GM23338 (cell line): ENCODE results near the gene NPHP4. TPM values are rescaled to one million over a fixed set of nuclear protein-coding genes. Genes with fewer than 3 reads are reported as not detected.
A peak's percentile ranks its signal among the peaks of the same experiment; 100 is the strongest.

ENCODE experiments used
- ATAC-seq: fragments of 200-7000 bp; cut with Tn5 transposase; 3 replicates; pipeline ENCODE4 v1.9.1; 2020
- DNase-seq: peaks from one replicate; pipeline ENCODE4 v3.0.0-alpha.2; 2015; ENCODE audit warnings: low spot score
- H2AFZ ChIP-seq: fragments of 200-600 bp; sonication (generic); 2 replicates; pipeline ENCODE4 v1.8.0; 2016; ENCODE audit warnings: antibody characterized with exemption, mild to moderate bottlenecking, moderate library complexity
- H3F3A ChIP-seq: fragments of 200-600 bp; sonication (generic); replicated peaks from 2 replicates; pipeline ENCODE4 v1.8.0; 2017; ENCODE audit warnings: antibody characterized with exemption, mixed run types, low read depth
- H3K27ac ChIP-seq: fragments of 200-600 bp; sonication (generic); 2 replicates; pipeline ENCODE4 v1.6.1; 2016; ENCODE audit warnings: low read depth
- H3K27me3 ChIP-seq: fragments of 200-600 bp; sonication (generic); 2 replicates; pipeline ENCODE4 v1.8.0; 2016; ENCODE audit warnings: mild to moderate bottlenecking, mixed run types, moderate library complexity; ENCODE audit not compliant: insufficient read depth
- H3K36me3 ChIP-seq: fragments of 200-600 bp; sonication (generic); 2 replicates; pipeline ENCODE4 v1.8.0; 2016; ENCODE audit warnings: mild to moderate bottlenecking; ENCODE audit not compliant: insufficient read depth
- H3K4me1 ChIP-seq: fragments of 200-600 bp; sonication (generic); 2 replicates; pipeline ENCODE4 v1.8.0; 2016; ENCODE audit warnings: mild to moderate bottlenecking, moderate library complexity; ENCODE audit not compliant: insufficient read depth
- H3K4me2 ChIP-seq: fragments of 200-600 bp; sonication (generic); 2 replicates; pipeline ENCODE4 v1.7.1; 2017; ENCODE audit warnings: mixed run types
- H3K4me3 ChIP-seq: fragments of 200-600 bp; sonication (generic); 2 replicates; pipeline ENCODE4 v1.6.1; 2016; ENCODE audit warnings: mixed run types
- H3K79me2 ChIP-seq: fragments of 200-600 bp; sonication (generic); replicated peaks from 2 replicates; pipeline ENCODE4 v1.8.0; 2017; ENCODE audit warnings: mild to moderate bottlenecking; ENCODE audit not compliant: insufficient read depth
- H3K9me2 ChIP-seq: fragments of 200-600 bp; sonication (generic); 2 replicates; pipeline ENCODE4 v1.8.0; 2017; ENCODE audit not compliant: insufficient read depth
- H4K20me1 ChIP-seq: fragments of 200-600 bp; sonication (generic); replicated peaks from 2 replicates; pipeline ENCODE4 v1.8.0; 2017; ENCODE audit warnings: mild to moderate bottlenecking; ENCODE audit not compliant: insufficient read depth
- H3K27ac Mint-ChIP-seq: 2 replicates; pipeline ENCODE4 v1.8.0; 2020; ENCODE audit warnings: inconsistent platforms, mild to moderate bottlenecking, moderate library complexity, mixed read lengths
- H3K27me3 Mint-ChIP-seq: 3 replicates; pipeline ENCODE4 v1.8.0; 2022; ENCODE audit warnings: low read depth, mild to moderate bottlenecking, moderate library complexity, mixed read lengths, inconsistent platforms; ENCODE audit not compliant: insufficient read depth, poor library complexity
- H3K36me3 Mint-ChIP-seq: 3 replicates; pipeline ENCODE4 v1.8.0; 2021; ENCODE audit warnings: low read depth, mild to moderate bottlenecking, inconsistent platforms, moderate library complexity, mixed read lengths
- H3K4me1 Mint-ChIP-seq: 3 replicates; pipeline ENCODE4 v1.8.0; 2020; ENCODE audit warnings: mild to moderate bottlenecking, inconsistent platforms, mixed read lengths
- H3K4me3 Mint-ChIP-seq: 3 replicates; pipeline ENCODE4 v1.8.0; 2021; ENCODE audit warnings: moderate library complexity, mild to moderate bottlenecking, inconsistent platforms, mixed read lengths
- H3K9me3 Mint-ChIP-seq: 3 replicates; pipeline ENCODE4 v1.8.0; 2020; ENCODE audit warnings: moderate library complexity, mild to moderate bottlenecking, inconsistent platforms, mixed read lengths
- CTCF ChIP-seq, 2 experiments: fragments of 200-600 bp in 1 of 2; sonication (generic) in 1 of 2; conservative IDR thresholded peaks; 2 replicates each; pipeline versions ENCODE4 v1.5.1 to v1.6.1; 2016 to 2017; ENCODE audit warnings: antibody characterized with exemption in 2 of 2, low read depth in 2 of 2, mild to moderate bottlenecking in 2 of 2, moderate library complexity in 1 of 2
- EZH2 ChIP-seq: fragments of 200-600 bp; sonication (generic); IDR thresholded peaks from one replicate; pipeline ENCODE4 v1.8.0; 2017; ENCODE audit warnings: antibody characterized with exemption, mild to moderate bottlenecking, low read depth; ENCODE audit not compliant: unreplicated experiment
- EZH2phosphoT487 ChIP-seq: fragments of 200-600 bp; sonication (generic); IDR thresholded peaks from one replicate; pipeline ENCODE4 v1.8.1; 2018; ENCODE audit warnings: antibody characterized with exemption; ENCODE audit not compliant: unreplicated experiment
- JUNB ChIP-seq: IDR thresholded peaks from one replicate; pipeline ENCODE4 v1.6.1; 2016; ENCODE audit warnings: antibody characterized with exemption; ENCODE audit not compliant: unreplicated experiment
- NANOG ChIP-seq: IDR thresholded peaks from 2 replicates; pipeline ENCODE4 v1.6.1; 2016; ENCODE audit warnings: antibody characterized with exemption, borderline replicate concordance
- REST ChIP-seq: IDR thresholded peaks from one replicate; pipeline ENCODE4 v1.6.1; 2018; ENCODE audit warnings: antibody characterized with exemption; ENCODE audit not compliant: unreplicated experiment
- STAT1 ChIP-seq: IDR thresholded peaks from one replicate; pipeline ENCODE4 v1.6.1; 2016; ENCODE audit warnings: antibody characterized with exemption; ENCODE audit not compliant: unreplicated experiment
- ZNF462 ChIP-seq: fragments of 250-450 bp; sonication (Bioruptor Pico); IDR thresholded peaks from 2 replicates; pipeline ENCODE4 v1.5.0; 2020; ENCODE audit warnings: mild to moderate bottlenecking, moderate library complexity
- polyA plus RNA-seq: library from polyadenylated mRNA; unstranded; fragments of >200 nt; fragmentation: Nextera tagmentation; extraction: Ambion mirVana; gene quantifications from 2 replicates; pipeline ENCODE4 v1.2.1, GENCODE V29; 2016
- total RNA-seq: library from RNA; depleted of rRNA; stranded (reverse); fragments of >200 nt; shearing (Covaris generic); gene quantifications from 2 replicates; pipeline ENCODE4 v1.2.3, GENCODE V29; 2014

NPHP4 gene
- total and polyA plus RNA-seq, 2 experiments from 2014 or later, result 2.5 to 12.4 TPM

DNA sequence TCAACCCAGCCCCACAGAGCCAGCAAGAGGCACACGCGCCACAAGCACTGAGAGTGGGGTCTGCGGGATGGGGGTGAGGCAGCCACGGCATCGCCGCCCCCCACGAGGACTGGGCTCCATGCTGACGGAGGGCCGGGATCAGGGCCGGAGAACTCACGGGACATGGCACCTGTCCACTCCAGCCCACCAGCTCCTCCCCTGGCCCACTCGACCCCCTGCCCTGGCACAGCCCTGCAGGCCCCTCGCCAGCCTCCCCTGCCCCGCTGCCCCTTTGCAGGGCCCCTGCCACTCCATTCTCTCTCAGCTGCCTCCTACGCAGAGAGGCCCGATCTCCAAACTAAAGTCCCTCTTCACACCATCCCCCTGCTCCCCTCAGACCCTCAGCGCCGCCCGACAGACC is 134.0 kb downstream of the NPHP4 start (continued):
- TF ChIP-seq ZNF462 (CRISPR knock-in tag), result no peak
- no peak for TF ChIP-seq JUNB

DNA sequence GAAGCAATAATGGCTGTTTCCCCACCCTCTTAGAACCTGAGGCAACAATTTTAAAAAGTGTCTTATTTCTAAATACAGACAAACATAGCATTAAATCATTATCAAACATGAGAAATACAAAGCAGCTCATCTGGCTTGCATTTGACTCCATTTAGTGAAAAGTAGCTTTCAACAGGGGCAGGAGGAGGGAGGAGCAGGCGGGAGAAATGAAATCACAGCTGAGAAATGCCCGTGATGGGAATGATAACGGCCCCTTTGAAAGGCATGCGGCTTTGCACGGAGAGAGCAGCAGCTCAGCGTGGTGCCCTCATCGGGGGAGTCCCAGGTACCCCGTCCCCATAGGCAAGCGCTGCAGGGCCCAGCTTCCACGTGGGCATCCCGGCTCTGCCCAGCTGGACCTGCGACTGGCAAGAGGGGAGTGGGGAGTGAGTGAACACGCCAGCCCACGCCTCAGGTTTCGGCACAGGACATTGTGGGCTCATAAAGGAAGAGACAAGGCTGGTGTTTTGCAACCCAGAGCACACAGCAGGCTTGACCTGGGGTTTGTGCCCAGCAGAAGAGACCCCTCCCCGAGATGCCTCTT is 134.6 kb downstream of the NPHP4 start:
- Histone ChIP-seq H3K4me2 (no peak overlapping the region), H3F3A (no peaks in the 10 kb centered on the region), H2AFZ (no peak overlapping the region), H3K36me3 (no peaks in the 10 kb centered on the region), H3K27me3 (no peaks in the 10 kb centered on the region), H3K9me2 (no peaks in the 10 kb centered on the region), H4K20me1 (no peaks in the 10 kb centered on the region), H3K4me3 (no peak overlapping the region), H3K27ac (no peak overlapping the region), H3K4me1 (no peaks in the 10 kb centered on the region), H3K79me2 (no peaks in the 10 kb centered on the region)
- Mint-ChIP-seq H3K4me3 (no peak overlapping the region), H3K36me3 (peaks cover 4% of the 10 kb centered on the region; the same call in 1 of the 3 replicates), H3K4me1 (peaks cover 10% of the 10 kb centered on the region; the same call in 2 of the 3 replicates), H3K9me3 (no peaks in the 10 kb centered on the region), H3K27ac (peak overlapping the region; percentile 42; the same call in 1 of the 2 replicates), H3K27me3 (peaks cover 5% of the 10 kb centered on the region)
- DNase-seq (no peak), ATAC-seq (no peak)
- TF ChIP-seq EZH2phosphoT487 (no peak), CTCF (conservative IDR thresholded peaks at IDR 0.05; ENCODE audit: low read depth in 2 of 2) (no peak), STAT1 (no peak), NANOG (no peak), EZH2 (no peak), REST (no peak)
